ENCODE measurements around the gene DOCK2.

DOCK2 gene

GRCh38 chr5:169874621-169875020, 237.5 kb downstream of the DOCK2 start:
- DNase-seq: no peak

- no peak for DNase-seq
Observed at GRCh38 chr5:169875091-169875728, 238.1 kb downstream of the DOCK2 start.

GRCh38 chr5:169875731-169876130, 238.7 kb downstream of the DOCK2 start:
- DNase-seq: no peak

GRCh38 chr5:169876386-169876785, 239.3 kb downstream of the DOCK2 start:
- no peak for DNase-seq

DNA sequence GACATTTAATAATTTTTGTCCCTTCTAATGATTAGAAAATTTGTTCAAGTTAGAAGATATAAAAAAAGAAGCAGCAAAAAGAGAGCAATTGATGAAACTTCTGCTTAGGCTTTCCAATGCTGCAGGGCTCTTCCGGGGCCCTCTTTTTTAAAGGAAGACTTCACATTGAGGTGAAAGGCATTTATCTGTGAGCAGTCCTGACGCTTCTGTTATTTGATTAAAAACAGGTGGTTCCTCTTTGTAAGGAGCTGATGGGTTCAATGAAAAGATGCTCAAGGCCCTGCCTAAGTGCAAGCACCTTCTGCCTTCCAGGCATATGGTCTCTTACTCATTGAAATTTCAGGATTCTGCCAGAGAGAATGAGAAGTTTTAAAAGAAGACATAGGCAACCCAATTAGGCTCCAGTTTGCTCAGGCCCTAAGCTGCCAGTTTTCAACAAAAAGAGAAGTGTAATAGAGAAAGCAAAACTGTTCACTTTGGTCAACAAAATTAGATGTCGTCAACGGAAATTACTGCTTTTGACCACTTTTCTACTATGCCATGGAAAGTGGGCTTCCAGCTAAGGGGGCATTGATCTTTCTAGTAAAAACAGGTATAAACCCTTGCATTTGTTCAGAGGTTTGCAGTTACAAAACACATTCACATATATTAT, 243.1 kb downstream of the DOCK2 start:
- no peak for DNase-seq

DNA sequence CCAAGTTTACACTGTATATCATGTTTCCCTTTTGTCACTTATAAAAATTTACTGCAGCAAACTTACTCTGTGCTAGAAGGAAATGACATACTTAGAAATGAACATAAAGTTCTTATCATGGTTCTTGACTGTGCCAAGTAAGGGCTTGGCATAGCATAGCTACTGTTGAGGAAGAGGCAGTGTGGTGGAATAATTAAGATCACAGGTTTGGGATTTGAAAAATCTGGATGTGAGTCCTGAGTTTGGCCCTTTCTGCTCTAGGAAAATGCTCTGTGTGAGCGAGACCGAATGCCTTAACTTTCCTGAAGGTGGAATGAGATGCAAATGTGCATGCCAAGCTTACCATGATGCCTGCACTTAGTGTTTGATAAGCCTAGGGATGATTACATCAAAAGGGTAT, 243.7 kb downstream of the DOCK2 start:
- DNase-seq: no peak

DNA sequence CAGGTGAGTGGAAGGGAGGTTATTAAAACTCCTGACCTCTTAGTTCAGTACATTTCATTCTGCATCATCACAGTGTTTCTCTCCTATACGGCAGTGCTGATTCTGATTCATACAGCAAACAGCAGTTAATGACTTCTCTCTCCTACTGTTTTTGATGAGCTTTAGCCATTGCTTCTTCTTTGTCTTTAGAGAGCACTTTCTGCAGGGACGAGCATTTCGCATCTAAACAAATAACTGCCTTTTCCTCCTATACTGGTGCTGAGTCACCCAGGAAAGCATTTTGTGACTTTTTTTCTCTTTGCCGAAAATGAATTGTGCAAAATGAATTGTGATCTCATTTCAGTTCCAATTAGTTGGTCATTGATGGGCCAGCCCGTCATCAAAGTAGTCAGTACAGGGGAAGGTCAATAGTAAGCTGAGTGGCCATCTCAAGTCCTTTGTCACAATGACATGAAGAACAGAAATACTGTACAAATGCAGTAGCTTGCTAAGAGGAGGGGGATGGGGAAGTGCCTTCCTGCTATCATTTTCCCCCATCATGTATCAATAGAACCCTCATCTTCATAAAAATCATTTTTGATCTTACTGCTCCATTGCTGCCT, 244.7 kb downstream of the DOCK2 start:
- DNase-seq: no peak

DNA sequence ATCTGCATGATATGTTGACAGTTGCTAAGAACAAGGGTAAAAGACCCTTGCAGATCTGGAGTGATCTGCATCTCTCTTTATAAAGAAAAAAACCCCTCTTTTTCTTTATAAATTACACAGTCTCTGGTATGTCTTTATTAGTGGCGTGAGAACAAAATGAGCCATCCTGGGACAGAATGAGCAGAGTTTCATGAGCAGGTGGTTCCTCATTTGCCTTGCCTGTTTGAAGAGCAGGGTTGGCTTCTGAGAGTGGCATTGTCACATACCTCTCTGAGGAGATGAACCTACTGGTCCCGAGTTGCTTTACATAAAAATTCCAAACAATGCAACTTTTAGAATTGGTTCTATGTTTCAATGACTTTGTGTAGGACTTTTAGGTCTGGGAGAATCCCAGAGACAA, 249.0 kb downstream of the DOCK2 start:
- DNase-seq: no peak

DNA sequence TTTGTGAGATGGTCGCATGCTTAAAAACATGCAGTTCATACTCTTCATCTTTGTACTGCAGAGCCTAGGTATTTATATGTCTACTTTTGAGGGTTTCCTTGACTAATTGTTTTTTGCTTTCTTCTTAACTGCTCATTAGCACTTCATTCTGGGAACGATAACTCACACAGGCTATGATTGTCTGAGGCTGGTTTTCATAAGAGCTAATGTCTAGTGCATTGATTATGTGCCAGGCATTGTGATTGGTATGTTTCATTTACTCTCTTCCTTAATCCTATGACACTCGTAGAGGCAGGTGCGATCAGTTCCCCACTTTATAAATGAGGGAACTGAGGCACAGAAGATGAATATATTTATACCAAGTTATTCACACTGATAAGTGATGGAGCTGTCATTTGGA, 249.6 kb downstream of the DOCK2 start:
- DNase-seq: no peak

GRCh38 chr5:169889572-169889971, 252.5 kb downstream of the DOCK2 start:
- no peak for DNase-seq

DNA sequence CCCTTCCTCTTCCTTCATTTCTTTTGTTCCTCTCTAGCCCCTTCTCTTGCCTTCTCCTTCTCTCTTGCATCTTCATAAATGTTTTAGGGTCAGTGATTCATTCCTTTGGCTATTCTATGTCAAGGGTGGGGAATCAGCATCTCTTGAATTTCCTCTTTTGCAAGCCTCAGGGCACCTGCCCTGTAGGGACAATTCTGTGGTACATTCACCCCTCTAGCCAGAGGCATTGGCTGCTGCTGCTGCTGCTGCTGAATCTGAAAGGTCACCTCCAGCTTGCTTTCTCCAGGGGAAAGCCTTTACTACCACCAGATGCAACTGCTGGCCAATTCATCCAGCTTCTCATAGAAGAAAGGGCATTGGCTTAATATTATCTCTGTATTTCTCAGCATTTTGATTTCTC, 255.9 kb downstream of the DOCK2 start:
- DNase-seq: no peak

- no peak for DNase-seq
Observed at GRCh38 chr5:169893571-169893970, 256.5 kb downstream of the DOCK2 start.

GRCh38 chr5:169895926-169896325, 258.9 kb downstream of the DOCK2 start:
- no peak for DNase-seq

DNA sequence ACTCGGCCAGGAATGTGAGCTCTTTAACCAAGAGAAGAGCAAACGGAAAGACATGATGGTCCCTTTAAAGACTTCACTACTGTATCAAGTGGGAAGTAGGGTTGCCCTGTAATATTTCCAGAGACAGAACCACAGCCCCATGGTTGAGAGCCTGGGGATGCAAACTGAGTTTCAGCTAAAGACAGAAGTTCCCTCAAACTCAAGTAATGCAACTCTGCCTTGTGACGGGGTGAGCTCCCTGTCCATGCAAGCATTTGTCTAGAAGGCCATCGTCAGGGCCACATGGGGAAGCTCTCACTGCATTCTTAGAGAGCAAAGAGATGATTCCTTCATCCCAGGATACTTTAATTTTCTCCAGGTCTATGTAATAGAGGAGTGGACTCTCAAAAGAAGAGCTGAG, 260.4 kb downstream of the DOCK2 start:
- DNase-seq: no peak

GRCh38 chr5:169901896-169902295, 264.8 kb downstream of the DOCK2 start:
- DNase-seq: no peak

GRCh38 chr5:169904059-169904458, 267.0 kb downstream of the DOCK2 start:
- no peak for DNase-seq

DNA sequence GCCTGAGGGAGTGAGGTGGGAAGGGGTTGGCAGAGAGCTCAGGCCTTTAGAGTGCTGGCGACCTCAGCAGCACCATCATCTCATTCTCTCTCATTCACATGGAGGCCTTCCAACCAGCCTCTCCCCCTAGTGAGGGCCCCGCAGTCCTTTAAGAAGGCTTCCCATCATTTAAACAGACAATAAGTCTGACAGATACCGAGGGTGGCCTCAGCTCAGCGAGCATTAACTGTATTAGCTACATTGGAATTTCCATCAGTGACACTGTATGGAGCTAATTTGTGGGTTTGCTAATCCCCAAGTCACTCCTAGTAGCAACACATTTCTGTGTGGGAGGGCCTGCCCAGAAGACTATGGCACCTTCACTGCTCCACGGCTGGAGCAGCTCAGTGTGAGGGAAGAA, 267.4 kb downstream of the DOCK2 start:
- DNase-seq: no peak

- DNase-seq: peak; percentile 1
Observed at GRCh38 chr5:169905017-169905416, 267.9 kb downstream of the DOCK2 start.

- peak; percentile 31 for DNase-seq
Observed at GRCh38 chr5:169906745-169907649, 269.9 kb downstream of the DOCK2 start.

- DNase-seq: no peak
Observed at GRCh38 chr5:169908864-169909263, 271.8 kb downstream of the DOCK2 start.

DNA sequence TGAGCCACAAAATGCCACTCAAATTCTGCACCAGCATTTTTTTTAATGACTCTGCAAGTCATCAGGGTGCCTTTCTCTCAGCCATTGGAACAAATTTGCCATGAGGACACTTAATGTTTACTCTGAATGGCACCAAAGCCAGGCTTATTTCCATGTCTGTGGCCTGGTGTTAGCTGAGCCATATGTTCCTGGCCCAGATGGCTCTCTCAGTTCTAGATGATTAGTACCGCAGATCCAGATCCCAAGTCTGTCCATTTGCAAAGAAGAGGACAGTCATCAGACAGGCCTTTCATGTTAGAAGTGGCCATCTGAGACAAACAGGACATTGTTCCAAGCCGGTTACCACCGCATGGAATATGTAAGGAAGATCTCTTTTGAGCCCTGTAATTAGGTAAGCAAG, 272.9 kb downstream of the DOCK2 start:
- no peak for DNase-seq

DNA sequence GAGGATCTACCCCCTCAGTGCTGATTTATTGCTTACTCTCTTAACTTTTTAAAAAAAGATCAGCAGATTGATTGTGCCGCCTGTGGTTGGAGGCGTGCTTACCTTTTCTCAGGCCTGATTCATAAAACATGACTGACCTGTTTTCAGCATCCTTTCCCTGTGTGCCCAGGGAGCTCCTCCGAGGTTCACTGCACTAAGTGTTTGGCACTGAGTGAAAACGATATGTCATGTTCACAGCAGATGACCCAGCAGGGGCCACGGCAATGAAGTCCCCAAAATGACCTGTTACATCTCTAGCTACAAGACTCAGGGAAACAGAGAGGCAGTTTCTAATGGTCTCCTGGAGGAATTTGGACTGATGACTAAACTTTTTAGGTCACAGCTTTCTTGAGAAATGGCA, 273.3 kb downstream of the DOCK2 start:
- DNase-seq: no peak

DNA sequence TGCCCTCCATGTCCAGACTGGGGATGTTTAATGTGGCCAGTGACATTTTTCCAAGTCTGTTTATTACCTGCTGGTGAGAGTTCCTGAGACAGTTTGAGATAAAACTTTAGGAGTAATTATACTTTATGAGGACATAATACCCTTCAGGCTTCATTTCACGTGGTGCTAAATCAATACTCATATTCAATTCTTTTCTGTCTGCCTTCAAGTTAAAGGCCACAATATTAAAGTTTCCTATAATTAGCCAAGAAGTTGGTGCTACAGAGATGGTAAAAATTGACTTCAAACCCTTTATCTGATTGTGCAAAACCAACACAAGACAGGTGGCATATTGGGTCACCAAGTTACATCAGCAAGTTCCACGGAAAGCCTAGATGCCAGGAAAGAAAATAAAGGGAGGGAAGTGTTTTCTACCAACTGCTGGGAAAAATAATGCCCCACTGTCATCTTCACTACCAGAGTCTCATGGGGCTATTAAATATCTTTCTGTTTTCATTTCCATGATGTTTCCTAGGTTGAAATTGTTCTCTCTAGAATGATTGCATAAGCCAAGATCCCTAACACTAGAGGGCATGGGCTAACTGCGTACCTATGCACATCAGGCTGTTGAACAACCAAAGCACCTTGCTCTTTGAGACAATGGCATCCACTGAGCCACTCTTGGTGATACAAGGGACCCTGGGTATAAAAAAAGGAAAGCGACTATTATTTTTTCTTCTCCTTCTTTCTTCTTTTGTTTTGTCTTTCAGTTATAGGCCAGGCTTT, 274.6 kb downstream of the DOCK2 start:
- DNase-seq: peak; percentile 7

Measured in NCI-H1092 treated with DMSO at 0.1 percent for 48 hours (cell line).